ENCODE measurements around the gene ARMC8. TPM values are rescaled to one million over a fixed set of nuclear protein-coding genes. Genes with fewer than 3 reads are reported as not detected.

ARMC8 gene
- total RNA-seq, 1 experiment from 2014 or later = 63.6 TPM

GRCh38 chr3:138326866-138327595 lies 139.9 kb downstream of the ARMC8 start:
- H3K27me3 ChIP-seq (ENCODE audit: insufficient read depth, low read length) = no peaks in the 10 kb centered on the region
- no peak overlapping the region for H2BK20ac ChIP-seq (ENCODE audit: low read depth, low read length, poor library complexity, severe bottlenecking)
- H3K4me1 ChIP-seq (ENCODE audit: insufficient read depth, low read length) = peaks cover 3% of the 10 kb centered on the region
- H2AK5ac ChIP-seq (ENCODE audit: insufficient read length, low read length) = no peak overlapping the region
- Mint-ChIP-seq H3K4me1 (peaks cover 16 to 21% of the 10 kb centered on the region in 2 experiments), H3K27me3 (ENCODE audit: low read depth) (peaks cover 10% of the 10 kb centered on the region), H3K4me3 (no peak overlapping the region), H3K27ac (no peak overlapping the region), H3K36me3 (ENCODE audit: insufficient read depth in 1 of 3, low read depth in 3 of 3) (no peaks in the 10 kb centered on the region), H3K9me3 (no peaks in the 10 kb centered on the region)
- H2AFZ ChIP-seq (ENCODE audit: low read length) = no peak overlapping the region
- no peaks in the 10 kb centered on the region for H4K20me1 ChIP-seq (ENCODE audit: control insufficient read depth, insufficient read depth, insufficient read length)
- H3K79me2 ChIP-seq (ENCODE audit: insufficient read depth, low read length) = no peaks in the 10 kb centered on the region
- H3K4me2 ChIP-seq (ENCODE audit: insufficient read depth, insufficient read length, low read length) = no peak overlapping the region
- no peaks in the 10 kb centered on the region for H3K9me3 ChIP-seq (ENCODE audit: control insufficient read depth, low read depth, low read length)
- no peak overlapping the region for H2BK12ac ChIP-seq (ENCODE audit: insufficient read length, low read depth, low read length)
- no peak overlapping the region for H4K8ac ChIP-seq (replicated peaks; ENCODE audit: insufficient read length, low read depth, low read length)
- no peak overlapping the region for H3K27ac ChIP-seq (ENCODE audit: insufficient read length, low read depth, low read length)
- no peak overlapping the region for H3K23ac ChIP-seq (ENCODE audit: insufficient read length, low read depth, low read length)
- H4K91ac ChIP-seq (ENCODE audit: insufficient read length, low read depth, low read length) = no peak overlapping the region
- no peak overlapping the region for H3K9ac ChIP-seq (ENCODE audit: extremely low read depth, insufficient read length, low read length)
- peaks cover 7% of the 10 kb centered on the region for H3K23me2 ChIP-seq (ENCODE audit: insufficient read length, low read depth, low read length, poor library complexity, severe bottlenecking)
- no peak for TF ChIP-seq CTCF (conservative IDR thresholded peaks at IDR 0.05)
- no peak overlapping the region for H3K14ac ChIP-seq (ENCODE audit: insufficient read depth, low read length)
- H3K79me1 ChIP-seq (ENCODE audit: insufficient read depth, low read depth, low read length, poor library complexity, severe bottlenecking) = no peaks in the 10 kb centered on the region
- H4K5ac ChIP-seq (ENCODE audit: insufficient read length, low read depth, low read length) = no peak overlapping the region
- no peak overlapping the region for H3K18ac ChIP-seq (ENCODE audit: insufficient read length, low read depth, low read length)
- WGBS (ENCODE audit: extremely low coverage, insufficient read length, low lambda C conversion rate) = no CpG with 5 or more reads among the region's 12 CpGs
- no peak for DNase-seq
- no peak overlapping the region for H3K56ac ChIP-seq (ENCODE audit: insufficient read length, low read depth, low read length)
- no peak overlapping the region for H2BK120ac ChIP-seq (ENCODE audit: low read depth, low read length, poor library complexity, severe bottlenecking)
- no peak overlapping the region for H3T11ph ChIP-seq (ENCODE audit: low read length)
- no peak overlapping the region for H2BK5ac ChIP-seq (ENCODE audit: insufficient read length, low read length)
- no peak overlapping the region for H2BK15ac ChIP-seq (ENCODE audit: low read depth, low read length)
- H3K4ac ChIP-seq (ENCODE audit: low read depth, low read length) = no peak overlapping the region

Measured in H9 (cell line).